Transverse colon (tissue), 3 donors: ENCODE measurements around the gene ENPP7.

ENCODE experiments used
- EP300 ChIP-seq: sonication (generic); formaldehyde crosslinking; IDR thresholded peaks from one replicate; pipeline ENCODE4 v1.6.1; 2017; ENCODE audit warnings: antibody characterized with exemption, low read depth
- TF ChIP-seq, protein P1 (sequence below), 5 experiments: fragments of 200-600 bp in 3 of 5; fragments of 450-650 bp in 2 of 5; sonication (generic) in 3 of 5; IDR thresholded peaks; 1 replicate in 2 of 5; 2 replicates in 3 of 5; pipeline ENCODE4 v1.5.1; 2016 to 2017; ENCODE audit warnings: antibody characterized with exemption in 5 of 5, inconsistent platforms in 3 of 5, mild to moderate bottlenecking in 2 of 5, moderate library complexity in 1 of 5

GRCh38 chr17:79758271-79758670, 27.5 kb downstream of the ENPP7 start:
- TF ChIP-seq, protein P1, sequence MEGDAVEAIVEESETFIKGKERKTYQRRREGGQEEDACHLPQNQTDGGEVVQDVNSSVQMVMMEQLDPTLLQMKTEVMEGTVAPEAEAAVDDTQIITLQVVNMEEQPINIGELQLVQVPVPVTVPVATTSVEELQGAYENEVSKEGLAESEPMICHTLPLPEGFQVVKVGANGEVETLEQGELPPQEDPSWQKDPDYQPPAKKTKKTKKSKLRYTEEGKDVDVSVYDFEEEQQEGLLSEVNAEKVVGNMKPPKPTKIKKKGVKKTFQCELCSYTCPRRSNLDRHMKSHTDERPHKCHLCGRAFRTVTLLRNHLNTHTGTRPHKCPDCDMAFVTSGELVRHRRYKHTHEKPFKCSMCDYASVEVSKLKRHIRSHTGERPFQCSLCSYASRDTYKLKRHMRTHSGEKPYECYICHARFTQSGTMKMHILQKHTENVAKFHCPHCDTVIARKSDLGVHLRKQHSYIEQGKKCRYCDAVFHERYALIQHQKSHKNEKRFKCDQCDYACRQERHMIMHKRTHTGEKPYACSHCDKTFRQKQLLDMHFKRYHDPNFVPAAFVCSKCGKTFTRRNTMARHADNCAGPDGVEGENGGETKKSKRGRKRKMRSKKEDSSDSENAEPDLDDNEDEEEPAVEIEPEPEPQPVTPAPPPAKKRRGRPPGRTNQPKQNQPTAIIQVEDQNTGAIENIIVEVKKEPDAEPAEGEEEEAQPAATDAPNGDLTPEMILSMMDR (IDR thresholded peaks at IDR 0.05), result no peak
- no peak for TF ChIP-seq EP300
